A172 (cell line): ENCODE results near the gene EHBP1. TPM values are rescaled to one million over a fixed set of nuclear protein-coding genes. Genes with fewer than 3 reads are reported as not detected.
A peak's percentile ranks its signal among the peaks of the same experiment; 100 is the strongest.
"Not testable (repeated sequence)": the region's sequence is repeated elsewhere in the genome, so short reads cannot be mapped to it uniquely, and the experiment has no call there.

Experiments used
- DNase-seq: peaks from one replicate; pipeline ENCODE4 v3.0.0-alpha.2; 2015; ENCODE audit warnings: low spot score
- total RNA-seq: library from RNA; depleted of rRNA; stranded (reverse); fragments of >200 nt; shearing (Covaris generic); gene quantifications from 2 replicates; pipeline ENCODE4 v1.2.3, GENCODE V29; 2014

Gene EHBP1
- total RNA-seq, 1 experiment from 2014 or later = 47.2 TPM

- no peak for DNase-seq
Measured at GRCh38 chr2:62736899-62737559, 31.5 kb downstream of the EHBP1 start.

- no peak for DNase-seq
Measured at GRCh38 chr2:62738981-62739936, 33.7 kb downstream of the EHBP1 start.

GRCh38 chr2:62740221-62740620 lies 34.7 kb downstream of the EHBP1 start:
- no peak for DNase-seq

GRCh38 chr2:62741127-62741526 lies 35.6 kb downstream of the EHBP1 start:
- DNase-seq = no peak

- DNase-seq = no peak
Measured at GRCh38 chr2:62741954-62742722, 36.6 kb downstream of the EHBP1 start.

- DNase-seq = no peak
Measured at GRCh38 chr2:62743506-62743905, 38.0 kb downstream of the EHBP1 start.

- no peak for DNase-seq
Measured at GRCh38 chr2:62744603-62745002, 39.1 kb downstream of the EHBP1 start.

GRCh38 chr2:62745891-62746481 lies 40.5 kb downstream of the EHBP1 start:
- DNase-seq = no peak

- no peak for DNase-seq
Measured at GRCh38 chr2:62747169-62747568, 41.7 kb downstream of the EHBP1 start.

- no peak for DNase-seq
Measured at GRCh38 chr2:62747876-62748275, 42.4 kb downstream of the EHBP1 start.

- DNase-seq = not testable (repeated sequence)
Measured at GRCh38 chr2:62749111-62749510, 43.6 kb downstream of the EHBP1 start.

GRCh38 chr2:62757029-62757428 lies 51.5 kb downstream of the EHBP1 start:
- DNase-seq = no peak

- no peak for DNase-seq
Measured at GRCh38 chr2:62760026-62760425, 54.5 kb downstream of the EHBP1 start.

GRCh38 chr2:62760555-62760954 lies 55.0 kb downstream of the EHBP1 start:
- peak; percentile 31 for DNase-seq

- DNase-seq = no peak
Measured at GRCh38 chr2:62765619-62766376, 60.3 kb downstream of the EHBP1 start.

GRCh38 chr2:62768615-62769014 lies 63.1 kb downstream of the EHBP1 start:
- no peak for DNase-seq

- DNase-seq = no peak
Measured at GRCh38 chr2:62770629-62771028, 65.1 kb downstream of the EHBP1 start.

- DNase-seq = peak; percentile 54
Measured at GRCh38 chr2:62774555-62775366, 69.2 kb downstream of the EHBP1 start.

- DNase-seq = no peak
Measured at GRCh38 chr2:62775367-62775668, 69.8 kb downstream of the EHBP1 start.

GRCh38 chr2:62783679-62784078 lies 78.2 kb downstream of the EHBP1 start:
- no peak for DNase-seq
